Sigmoid colon (tissue), 4 donors: ENCODE data around the gene DNHD1.

ENCODE experiments used
- POLR2A ChIP-seq, 2 donors: fragments of 450-650 bp; IDR thresholded peaks; one replicate each; pipeline ENCODE4 v1.6.1; 2016; ENCODE audit warnings: antibody characterized with exemption in 2 of 2, mild to moderate bottlenecking in 2 of 2, moderate library complexity in 2 of 2
- POLR2AphosphoS5 ChIP-seq, 4 donors: sonication (generic); formaldehyde crosslinking; IDR thresholded peaks; one replicate each; pipeline ENCODE4 v1.6.1; 2017; ENCODE audit warnings: antibody characterized with exemption in 4 of 4

DNA sequence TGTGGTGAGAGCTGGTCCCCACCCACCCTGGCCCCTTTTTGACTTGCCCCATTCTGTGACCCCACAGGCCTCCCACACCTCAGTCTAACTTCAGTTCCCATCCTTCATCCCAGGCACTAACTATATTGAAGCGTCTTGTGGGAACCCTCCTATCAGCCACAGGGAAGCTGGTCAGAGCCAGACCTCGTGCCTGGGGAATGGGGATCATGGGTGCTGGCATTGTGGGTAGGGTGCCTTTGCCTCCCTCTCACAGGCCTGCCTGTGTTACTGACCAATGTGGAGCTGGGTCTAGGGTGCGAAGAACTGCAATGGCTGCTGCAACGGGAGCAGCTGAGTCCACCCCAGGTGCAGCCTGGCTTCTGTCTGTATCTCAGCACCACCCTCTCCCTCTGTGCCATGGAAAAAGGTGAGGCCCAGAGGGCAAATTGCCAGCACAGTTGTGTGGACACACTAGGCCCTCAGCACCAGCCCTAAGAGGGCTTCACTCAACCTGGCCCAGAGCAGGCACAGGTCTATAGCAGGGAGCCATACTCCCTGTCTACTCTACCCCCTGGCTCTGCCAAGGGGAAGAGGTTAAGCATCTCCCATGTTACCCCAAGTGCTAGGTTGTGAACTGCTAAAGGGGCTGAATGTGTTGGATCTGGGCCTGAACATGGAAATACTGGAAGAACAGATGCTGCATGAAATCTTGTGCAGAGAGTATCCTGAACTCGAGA lies 69.1 kb downstream of the DNHD1 start:
- TF ChIP-seq POLR2AphosphoS5 (IDR thresholded peaks at IDR 0.05): no peak
- TF ChIP-seq POLR2A (IDR thresholded peaks at IDR 0.05): no peak
